Loucy (cell line): Measurements from ENCODE around the gene RXYLT1.

Experiments used
- H2AFZ ChIP-seq: fragments of 200-600 bp; sonication (generic); 2 replicates; pipeline ENCODE4 v1.6.0; 2016; ENCODE audit warnings: antibody characterized with exemption, mild to moderate bottlenecking, low read length, moderate library complexity
- H3F3A ChIP-seq: fragments of 200-600 bp; 2 replicates; pipeline ENCODE4 v1.6.0; 2016; ENCODE audit warnings: antibody characterized with exemption, low read depth, mild to moderate bottlenecking
- H3K27me3 ChIP-seq: fragments of 200-600 bp; sonication (generic); 2 replicates; pipeline ENCODE4 v1.6.1; 2014; ENCODE audit warnings: low read length, mild to moderate bottlenecking; ENCODE audit not compliant: insufficient read depth, poor library complexity, severe bottlenecking
- H3K36me3 ChIP-seq: fragments of 200-600 bp; sonication (generic); 2 replicates; pipeline ENCODE4 v1.6.1; 2016; ENCODE audit warnings: low read length; ENCODE audit not compliant: insufficient read depth
- H3K4me1 ChIP-seq: fragments of 200-600 bp; sonication (generic); 2 replicates; pipeline ENCODE4 v1.5.1; 2014; ENCODE audit warnings: low read length, mild to moderate bottlenecking; ENCODE audit not compliant: insufficient read depth, poor library complexity, severe bottlenecking
- H3K4me2 ChIP-seq: fragments of 200-600 bp; sonication (generic); 2 replicates; pipeline ENCODE4 v1.6.0; 2014; ENCODE audit warnings: antibody characterized with exemption, low read length, low read depth, mild to moderate bottlenecking; ENCODE audit not compliant: poor library complexity, severe bottlenecking
- H3K4me3 ChIP-seq: fragments of 200-600 bp; sonication (generic); 2 replicates; pipeline ENCODE4 v1.5.1; 2014; ENCODE audit warnings: low read length, mild to moderate bottlenecking, mixed read lengths; ENCODE audit not compliant: poor library complexity, severe bottlenecking
- H3K79me2 ChIP-seq: fragments of 200-600 bp; sonication (generic); 2 replicates; pipeline ENCODE4 v1.6.1; 2014; ENCODE audit warnings: low read length; ENCODE audit not compliant: insufficient read depth
- H3K9ac ChIP-seq: fragments of 200-600 bp; sonication (generic); 2 replicates; pipeline ENCODE4 v1.6.0; 2014; ENCODE audit warnings: mild to moderate bottlenecking, low read depth, low read length, moderate library complexity; ENCODE audit not compliant: poor library complexity, severe bottlenecking
- H3K9me2 ChIP-seq: fragments of 200-600 bp; sonication (generic); replicated peaks from 2 replicates; pipeline ENCODE4 v1.6.1; 2016; ENCODE audit warnings: low read depth, low read length, mixed read lengths
- H3K9me3 ChIP-seq: fragments of 200-600 bp; sonication (generic); 2 replicates; pipeline ENCODE4 v1.6.1; 2014; ENCODE audit warnings: mild to moderate bottlenecking, antibody characterized with exemption, low read length, low read depth; ENCODE audit not compliant: insufficient read depth
- H4K20me1 ChIP-seq: fragments of 200-600 bp; sonication (generic); 2 replicates; pipeline ENCODE4 v1.6.0; 2014; ENCODE audit warnings: antibody characterized with exemption, low read length, mild to moderate bottlenecking; ENCODE audit not compliant: insufficient read depth, poor library complexity, severe bottlenecking
- EZH2phosphoT487 ChIP-seq: fragments of 200-600 bp; IDR thresholded peaks from 2 replicates; pipeline ENCODE4 v1.6.1; 2018; ENCODE audit warnings: antibody characterized with exemption, mild to moderate bottlenecking, moderate library complexity, borderline replicate concordance
- TF ChIP-seq, protein P1 (sequence below): fragments of 200-600 bp; sonication (generic); conservative IDR thresholded peaks from 2 replicates; pipeline ENCODE4 v1.5.1; 2014; ENCODE audit warnings: mild to moderate bottlenecking, antibody characterized with exemption, low read length

Gene RXYLT1

DNA sequence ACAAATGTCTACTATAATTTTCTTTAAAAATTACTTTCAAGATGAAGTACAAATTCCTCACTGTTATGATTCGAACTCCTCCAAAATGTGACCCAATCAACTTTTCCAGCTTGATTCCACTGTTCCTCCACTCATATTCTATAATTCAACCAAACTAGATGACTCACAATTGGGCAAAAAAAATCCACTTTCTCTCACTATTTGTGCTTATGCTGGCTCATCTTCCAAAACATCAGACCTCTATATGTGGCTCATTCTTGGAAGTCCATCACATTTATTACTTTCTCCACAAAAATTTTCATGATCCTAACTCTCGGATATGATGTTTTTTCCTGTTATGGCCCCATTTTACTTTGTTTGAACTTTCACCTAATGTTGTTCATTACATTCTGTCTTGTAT lies 26.9 kb upstream of the RXYLT1 start:
- peak overlapping the region; percentile 33 for H3K4me2 ChIP-seq
- H3K79me2 ChIP-seq = no peaks in the 10 kb centered on the region
- no peak overlapping the region for H2AFZ ChIP-seq
- no peak for TF ChIP-seq EZH2phosphoT487
- TF ChIP-seq, protein P1, sequence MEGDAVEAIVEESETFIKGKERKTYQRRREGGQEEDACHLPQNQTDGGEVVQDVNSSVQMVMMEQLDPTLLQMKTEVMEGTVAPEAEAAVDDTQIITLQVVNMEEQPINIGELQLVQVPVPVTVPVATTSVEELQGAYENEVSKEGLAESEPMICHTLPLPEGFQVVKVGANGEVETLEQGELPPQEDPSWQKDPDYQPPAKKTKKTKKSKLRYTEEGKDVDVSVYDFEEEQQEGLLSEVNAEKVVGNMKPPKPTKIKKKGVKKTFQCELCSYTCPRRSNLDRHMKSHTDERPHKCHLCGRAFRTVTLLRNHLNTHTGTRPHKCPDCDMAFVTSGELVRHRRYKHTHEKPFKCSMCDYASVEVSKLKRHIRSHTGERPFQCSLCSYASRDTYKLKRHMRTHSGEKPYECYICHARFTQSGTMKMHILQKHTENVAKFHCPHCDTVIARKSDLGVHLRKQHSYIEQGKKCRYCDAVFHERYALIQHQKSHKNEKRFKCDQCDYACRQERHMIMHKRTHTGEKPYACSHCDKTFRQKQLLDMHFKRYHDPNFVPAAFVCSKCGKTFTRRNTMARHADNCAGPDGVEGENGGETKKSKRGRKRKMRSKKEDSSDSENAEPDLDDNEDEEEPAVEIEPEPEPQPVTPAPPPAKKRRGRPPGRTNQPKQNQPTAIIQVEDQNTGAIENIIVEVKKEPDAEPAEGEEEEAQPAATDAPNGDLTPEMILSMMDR = no peak
- H3F3A ChIP-seq = no peaks in the 10 kb centered on the region
- H3K9ac ChIP-seq = no peak overlapping the region
- H4K20me1 ChIP-seq = no peaks in the 10 kb centered on the region
- no peaks in the 10 kb centered on the region for H3K36me3 ChIP-seq
- no peak overlapping the region for H3K4me3 ChIP-seq
- H3K9me3 ChIP-seq = no peaks in the 10 kb centered on the region
- no peaks in the 10 kb centered on the region for H3K9me2 ChIP-seq
- no peaks in the 10 kb centered on the region for H3K27me3 ChIP-seq
- H3K4me1 ChIP-seq = peaks cover 11% of the 10 kb centered on the region

DNA sequence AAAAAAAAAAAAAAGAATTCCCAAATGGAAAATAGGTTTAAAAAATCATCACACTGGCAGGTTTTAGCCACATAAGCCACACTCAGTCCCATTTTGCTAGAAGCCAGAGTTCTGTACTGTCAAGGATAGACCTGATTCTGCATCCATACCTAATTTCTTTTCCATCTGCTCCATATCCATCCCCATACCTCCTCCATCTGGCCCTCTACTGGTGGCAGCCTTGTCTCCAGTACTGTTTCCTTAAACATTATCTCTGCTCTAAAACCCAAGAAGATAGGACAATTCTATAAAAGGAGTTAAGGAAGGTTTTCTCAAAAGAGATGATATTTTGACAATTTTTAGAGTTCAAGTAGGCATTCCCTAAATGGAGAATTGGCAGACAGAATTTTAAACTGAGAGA lies 26.0 kb upstream of the RXYLT1 start:
- no peaks in the 10 kb centered on the region for H3K9me3 ChIP-seq
- no peak overlapping the region for H2AFZ ChIP-seq
- H3K9ac ChIP-seq = no peak overlapping the region
- no peaks in the 10 kb centered on the region for H4K20me1 ChIP-seq
- TF ChIP-seq, protein P1 = no peak
- no peaks in the 10 kb centered on the region for H3F3A ChIP-seq
- H3K4me2 ChIP-seq = no peak overlapping the region
- no peaks in the 10 kb centered on the region for H3K79me2 ChIP-seq
- H3K4me1 ChIP-seq = peaks cover 11% of the 10 kb centered on the region
- H3K4me3 ChIP-seq = no peak overlapping the region
- no peaks in the 10 kb centered on the region for H3K9me2 ChIP-seq
- H3K36me3 ChIP-seq = no peaks in the 10 kb centered on the region
- H3K27me3 ChIP-seq = no peaks in the 10 kb centered on the region

DNA sequence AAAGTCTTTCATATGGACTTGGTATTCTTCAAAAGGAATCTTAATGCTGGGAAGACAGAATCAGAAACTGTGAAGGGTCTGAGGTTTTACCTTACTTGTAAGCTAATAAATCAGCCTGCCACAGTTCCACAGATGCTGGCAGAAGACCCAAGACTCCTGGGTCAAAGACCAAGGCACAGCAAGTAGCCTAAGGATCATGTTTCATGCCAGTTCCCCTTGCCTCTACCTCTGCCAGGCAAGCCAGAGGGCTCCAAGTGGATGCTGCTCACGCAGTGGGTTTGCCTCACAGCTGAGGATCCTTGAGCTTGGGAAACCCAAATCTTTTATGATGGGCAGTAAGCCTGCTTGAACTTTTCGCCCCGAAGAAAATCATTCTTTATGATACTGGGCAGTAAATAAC lies 15.2 kb upstream of the RXYLT1 start:
- Histone ChIP-seq H4K20me1 (no peaks in the 10 kb centered on the region), H3K9me2 (no peaks in the 10 kb centered on the region), H3K4me1 (no peaks in the 10 kb centered on the region), H3K27me3 (no peaks in the 10 kb centered on the region), H3K9ac (no peak overlapping the region), H3K4me3 (no peak overlapping the region), H3K9me3 (no peaks in the 10 kb centered on the region), H3K36me3 (no peaks in the 10 kb centered on the region), H3K79me2 (no peaks in the 10 kb centered on the region), H2AFZ (no peak overlapping the region), H3F3A (no peaks in the 10 kb centered on the region), H3K4me2 (no peak overlapping the region)
- TF ChIP-seq, protein P1 = no peak
- TF ChIP-seq EZH2phosphoT487 = no peak
